KBM-7 (cell line): ENCODE data around the gene SLFN12.

Experiments
- DNase-seq: peaks from one replicate; pipeline ENCODE4 v3.0.0-alpha.2; 2015
- in situ Hi-C: fragments of 300-500 bp; cut with MboI; formaldehyde crosslinking; loops from 2 replicates; pipeline ENCODE4 v1.14.3; 2020; ENCODE audit warnings: low sequenced_read_pairs, low pct_unique_long_range_greater_than_20kb, mixed read lengths

SLFN12 gene

GRCh38 chr17:35361027-35361426 is 71.3 kb downstream of the SLFN12 start:
- in situ Hi-C loops: loop anchor here (25.0 kb wide), 1 partner anchor 176 kb away; the partner anchor contains the start of gene SLFN12L
- DNase-seq: no peak
